ENCODE measurements around the gene AUTS2.

AUTS2 gene

GRCh38 chr7:69896121-69896520 is 297.8 kb downstream of the AUTS2 start:
- no peak for DNase-seq (ENCODE audit: low read depth)

GRCh38 chr7:69898189-69898588 is 299.9 kb downstream of the AUTS2 start:
- no peak for DNase-seq (ENCODE audit: low read depth)

- DNase-seq (ENCODE audit: low read depth), result no peak
Measured at GRCh38 chr7:69903410-69903809, 305.1 kb downstream of the AUTS2 start.

- no peak for DNase-seq (ENCODE audit: low read depth)
Measured at GRCh38 chr7:69906283-69906995, 308.2 kb downstream of the AUTS2 start.

- DNase-seq (ENCODE audit: low read depth), result no peak
Measured at GRCh38 chr7:69907720-69908119, 309.4 kb downstream of the AUTS2 start.

GRCh38 chr7:69908454-69908853 is 310.2 kb downstream of the AUTS2 start:
- no peak for DNase-seq (ENCODE audit: low read depth)

GRCh38 chr7:69910150-69910549 is 311.9 kb downstream of the AUTS2 start:
- no peak for DNase-seq (ENCODE audit: low read depth)

GRCh38 chr7:69911337-69911736 is 313.1 kb downstream of the AUTS2 start:
- DNase-seq (ENCODE audit: low read depth), result no peak

GRCh38 chr7:69912141-69912540 is 313.9 kb downstream of the AUTS2 start:
- no peak for DNase-seq (ENCODE audit: low read depth)

- DNase-seq (ENCODE audit: low read depth), result no peak
Measured at GRCh38 chr7:69912846-69913245, 314.6 kb downstream of the AUTS2 start.

GRCh38 chr7:69919426-69920111 is 321.3 kb downstream of the AUTS2 start:
- no peak for DNase-seq (ENCODE audit: low read depth)

- DNase-seq (ENCODE audit: low read depth), result no peak
Measured at GRCh38 chr7:69920797-69921196, 322.5 kb downstream of the AUTS2 start.

GRCh38 chr7:69922026-69922803 is 323.9 kb downstream of the AUTS2 start:
- DNase-seq (ENCODE audit: low read depth), result no peak

GRCh38 chr7:69927461-69927860 is 329.2 kb downstream of the AUTS2 start:
- no peak for DNase-seq (ENCODE audit: low read depth)

- DNase-seq (ENCODE audit: low read depth), result no peak
Measured at GRCh38 chr7:69928621-69929020, 330.3 kb downstream of the AUTS2 start.

- no peak for DNase-seq (ENCODE audit: low read depth)
Measured at GRCh38 chr7:69929622-69930021, 331.3 kb downstream of the AUTS2 start.

- no peak for DNase-seq (ENCODE audit: low read depth)
Measured at GRCh38 chr7:69932034-69932628, 333.9 kb downstream of the AUTS2 start.

GRCh38 chr7:69934144-69934903 is 336.0 kb downstream of the AUTS2 start:
- no peak for DNase-seq (ENCODE audit: low read depth)

- DNase-seq (ENCODE audit: low read depth), result no peak
Measured at GRCh38 chr7:69935107-69935506, 336.8 kb downstream of the AUTS2 start.

GRCh38 chr7:69937097-69937496 is 338.8 kb downstream of the AUTS2 start:
- no peak for DNase-seq (ENCODE audit: low read depth)

GRCh38 chr7:69939317-69939716 is 341.0 kb downstream of the AUTS2 start:
- DNase-seq (ENCODE audit: low read depth), result no peak
